HL-60 (cell line): Measurements from ENCODE around the gene LRP1B.

ENCODE experiments used
- CTCF ChIP-seq: IDR thresholded peaks from one replicate; pipeline ENCODE4 v1.5.1; 2011; ENCODE audit warnings: low read length, control low read depth, inconsistent platforms; ENCODE audit not compliant: insufficient read depth
- REST ChIP-seq: IDR thresholded peaks from 2 replicates; pipeline ENCODE4 v1.6.1; 2012; ENCODE audit warnings: low read depth; ENCODE audit not compliant: insufficient replicate concordance

GRCh38 chr2:141517180-141517851, 613.5 kb downstream of the LRP1B start:
- no peak for TF ChIP-seq CTCF
- TF ChIP-seq REST, result no peak
